Type B pancreatic cell (in vitro differentiated cells): ENCODE data around the gene IPP. TPM values are rescaled to one million over a fixed set of nuclear protein-coding genes. Genes with fewer than 3 reads are reported as not detected.

Source experiments
- DNase-seq: peaks from one replicate; pipeline ENCODE4 v3.0.0; 2021; ENCODE audit warnings: mixed read lengths; ENCODE audit not compliant: unreplicated experiment; ENCODE audit errors: extremely low spot score
- H3K27ac Mint-ChIP-seq: 2 replicates; pipeline ENCODE4 v1.8.0; 2021; ENCODE audit warnings: mild to moderate bottlenecking, mixed read lengths
- H3K27me3 Mint-ChIP-seq: 2 replicates; pipeline ENCODE4 v1.8.0; 2021; ENCODE audit warnings: mixed read lengths
- H3K36me3 Mint-ChIP-seq: 2 replicates; pipeline ENCODE4 v1.8.0; 2021; ENCODE audit warnings: mixed read lengths
- H3K4me1 Mint-ChIP-seq: one replicate; pipeline ENCODE4 v1.8.0; 2021; ENCODE audit warnings: mixed read lengths; ENCODE audit not compliant: unreplicated experiment
- H3K4me3 Mint-ChIP-seq: 2 replicates; pipeline ENCODE4 v1.8.0; 2021; ENCODE audit warnings: mild to moderate bottlenecking, mixed read lengths
- H3K9me3 Mint-ChIP-seq: 2 replicates; pipeline ENCODE4 v1.8.0; 2021; ENCODE audit warnings: mixed read lengths
- CTCF ChIP-seq: fragments of 200-600 bp; sonication (generic); conservative IDR thresholded peaks from 2 replicates; pipeline ENCODE4 v1.5.0; 2021; ENCODE audit warnings: antibody characterized with exemption, mild to moderate bottlenecking
- total RNA-seq: library from RNA; stranded (reverse); gene quantifications from 2 replicates; pipeline ENCODE4 v1.2.1, GENCODE V29; 2021; ENCODE audit warnings: low replicate concordance

IPP gene
- total RNA-seq, 1 donor from 2014 or later, result 21.0 TPM

- Mint-ChIP-seq H3K4me1 (peaks cover 8% of the 10 kb centered on the region), H3K4me3 (no peak overlapping the region), H3K27me3 (no peaks in the 10 kb centered on the region), H3K9me3 (no peaks in the 10 kb centered on the region), H3K36me3 (peaks cover 38% of the 10 kb centered on the region), H3K27ac (no peak overlapping the region)
- no peak for DNase-seq
- TF ChIP-seq CTCF, result no peak
These were observed 81.1 kb downstream of the IPP start for GRCh38 chr1:45669379-45669778.

GRCh38 chr1:45668526-45668925 is 81.9 kb downstream of the IPP start:
- H3K4me3 Mint-ChIP-seq, result no peak overlapping the region
- no peak overlapping the region for H3K27ac Mint-ChIP-seq
- H3K27me3 Mint-ChIP-seq, result no peaks in the 10 kb centered on the region
- TF ChIP-seq CTCF, result no peak
- H3K36me3 Mint-ChIP-seq, result peaks cover 37% of the 10 kb centered on the region
- no peaks in the 10 kb centered on the region for H3K9me3 Mint-ChIP-seq
- DNase-seq, result no peak
- peaks cover 7% of the 10 kb centered on the region for H3K4me1 Mint-ChIP-seq

- DNase-seq, result no peak
- Mint-ChIP-seq H3K4me1 (peaks cover 13% of the 10 kb centered on the region), H3K4me3 (no peak overlapping the region), H3K27me3 (no peaks in the 10 kb centered on the region), H3K27ac (no peak overlapping the region), H3K36me3 (peaks cover 35% of the 10 kb centered on the region), H3K9me3 (no peaks in the 10 kb centered on the region)
- TF ChIP-seq CTCF, result no peak
These were observed 82.9 kb downstream of the IPP start for GRCh38 chr1:45667321-45668111.

- H3K27ac Mint-ChIP-seq, result no peak overlapping the region
- no peak for TF ChIP-seq CTCF
- H3K27me3 Mint-ChIP-seq, result no peaks in the 10 kb centered on the region
- H3K36me3 Mint-ChIP-seq, result peaks cover 32% of the 10 kb centered on the region
- no peaks in the 10 kb centered on the region for H3K9me3 Mint-ChIP-seq
- DNase-seq, result no peak
- H3K4me3 Mint-ChIP-seq, result no peak overlapping the region
- H3K4me1 Mint-ChIP-seq, result peaks cover 13% of the 10 kb centered on the region
These were observed 83.6 kb downstream of the IPP start for GRCh38 chr1:45666836-45667235.

- TF ChIP-seq CTCF, result no peak
- Mint-ChIP-seq H3K36me3 (peaks cover 22% of the 10 kb centered on the region), H3K27ac (peak overlapping the region; percentile 29), H3K4me1 (peaks cover 6% of the 10 kb centered on the region), H3K4me3 (no peak overlapping the region), H3K27me3 (no peaks in the 10 kb centered on the region), H3K9me3 (no peaks in the 10 kb centered on the region)
- no peak for DNase-seq
These were observed 90.1 kb downstream of the IPP start for GRCh38 chr1:45660336-45660735.
